Esophagus muscularis mucosa (tissue), 3 donors: ENCODE data around the gene SETBP1.

ENCODE experiments used
- POLR2A ChIP-seq: fragments of 450-650 bp; IDR thresholded peaks from one replicate; pipeline ENCODE4 v1.6.1; 2017; ENCODE audit warnings: antibody characterized with exemption, moderate library complexity, mild to moderate bottlenecking, low read depth
- POLR2AphosphoS5 ChIP-seq, 2 donors: sonication (generic); formaldehyde crosslinking; IDR thresholded peaks; one replicate each; pipeline ENCODE4 v1.6.1; 2017; ENCODE audit warnings: antibody characterized with exemption in 2 of 2
- TF ChIP-seq, protein P1 (sequence below), 3 experiments: fragments of 200-600 bp in 2 of 3; fragments of 450-650 bp in 1 of 3; sonication (generic) in 2 of 3; IDR thresholded peaks; one replicate each; pipeline ENCODE4 v1.5.1; 2017 to 2019; ENCODE audit warnings: antibody characterized with exemption in 3 of 3, mild to moderate bottlenecking in 2 of 3, moderate library complexity in 1 of 3

DNA sequence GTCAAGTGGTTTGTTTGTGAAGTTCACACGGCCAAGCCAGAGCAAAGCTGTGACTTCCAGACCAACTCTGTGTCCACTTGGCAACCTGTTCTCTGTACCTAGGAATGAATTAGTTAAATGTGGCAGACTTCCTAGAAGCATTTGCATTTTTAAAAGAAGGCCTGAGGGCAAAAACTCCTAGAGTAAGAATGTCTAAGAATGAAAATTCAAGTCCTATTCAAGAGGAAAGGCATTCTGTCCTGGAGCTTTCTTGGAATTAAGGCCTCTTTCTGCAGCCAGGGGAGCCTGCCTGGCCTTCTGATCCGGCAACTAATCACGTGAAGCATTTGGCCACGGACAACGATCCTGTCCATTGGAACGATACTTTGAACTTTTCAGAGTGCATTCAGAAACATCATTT is 155.0 kb downstream of the SETBP1 start:
- TF ChIP-seq POLR2A, result no peak
- TF ChIP-seq, protein P1, sequence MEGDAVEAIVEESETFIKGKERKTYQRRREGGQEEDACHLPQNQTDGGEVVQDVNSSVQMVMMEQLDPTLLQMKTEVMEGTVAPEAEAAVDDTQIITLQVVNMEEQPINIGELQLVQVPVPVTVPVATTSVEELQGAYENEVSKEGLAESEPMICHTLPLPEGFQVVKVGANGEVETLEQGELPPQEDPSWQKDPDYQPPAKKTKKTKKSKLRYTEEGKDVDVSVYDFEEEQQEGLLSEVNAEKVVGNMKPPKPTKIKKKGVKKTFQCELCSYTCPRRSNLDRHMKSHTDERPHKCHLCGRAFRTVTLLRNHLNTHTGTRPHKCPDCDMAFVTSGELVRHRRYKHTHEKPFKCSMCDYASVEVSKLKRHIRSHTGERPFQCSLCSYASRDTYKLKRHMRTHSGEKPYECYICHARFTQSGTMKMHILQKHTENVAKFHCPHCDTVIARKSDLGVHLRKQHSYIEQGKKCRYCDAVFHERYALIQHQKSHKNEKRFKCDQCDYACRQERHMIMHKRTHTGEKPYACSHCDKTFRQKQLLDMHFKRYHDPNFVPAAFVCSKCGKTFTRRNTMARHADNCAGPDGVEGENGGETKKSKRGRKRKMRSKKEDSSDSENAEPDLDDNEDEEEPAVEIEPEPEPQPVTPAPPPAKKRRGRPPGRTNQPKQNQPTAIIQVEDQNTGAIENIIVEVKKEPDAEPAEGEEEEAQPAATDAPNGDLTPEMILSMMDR (IDR thresholded peaks at IDR 0.05), result peak in 1 of 3 experiments; percentile 30
- TF ChIP-seq POLR2AphosphoS5 (IDR thresholded peaks at IDR 0.05), result peak in 1 of 2 donors; percentile 40
